Endothelial cell of umbilical vein (primary cell): ENCODE data around the gene CCDC138. TPM values are rescaled to one million over a fixed set of nuclear protein-coding genes. Genes with fewer than 3 reads are reported as not detected.

Experiments
- BruUV-seq: library from RNA; stranded (reverse); fragments of 400-500 nt; replicated peaks from 2 replicates; lab custom pipeline; 2021; lab: Mats Ljungman, UMichigan
- CTCF ChIA-PET: fragments of 300-600, 350-600 bp; sonication (Branson Sonifier 250); formaldehyde crosslinking; loops from one replicate; lab custom pipeline; 2021; ENCODE audit warnings: antibody characterized with exemption, inconsistent platforms; lab: Charles Lee
- POLR2A ChIA-PET: fragments of 300-600, 350-600 bp; sonication (Branson Sonifier 250); formaldehyde crosslinking; loops from one replicate; lab custom pipeline; 2021; ENCODE audit warnings: antibody characterized with exemption, inconsistent platforms; lab: Charles Lee
- DNase-seq: peaks from one replicate; pipeline ENCODE4 v3.0.0-alpha.2; 2011; ENCODE audit warnings: low read depth, low spot score
- FAIRE-seq: peaks from 2 replicates; lab custom pipeline; 2011; peaks lifted over from hg19 to GRCh38; lab: Jason Lieb, UNC
- H2AFZ ChIP-seq: 2 replicates; pipeline ENCODE4 v1.6.0; 2012; ENCODE audit warnings: low read depth, low read length, control low read depth, inconsistent platforms
- H3K27ac ChIP-seq: 2 replicates; pipeline ENCODE4 v1.5.1; 2011; ENCODE audit warnings: low read depth, mild to moderate bottlenecking, control low read depth, low read length, moderate library complexity; ENCODE audit not compliant: insufficient read depth
- H3K27me3 ChIP-seq, 2 experiments: 2 replicates each; pipeline versions ENCODE4 v1.6.0 to v1.6.1; 2011; ENCODE audit warnings: low read length in 2 of 2, mixed read lengths in 1 of 2; ENCODE audit not compliant: control insufficient read depth in 2 of 2, insufficient read depth in 2 of 2
- H3K36me3 ChIP-seq, 2 experiments: 2 replicates in 1 of 2; 3 replicates in 1 of 2; pipeline ENCODE4 v1.5.1; 2011; ENCODE audit warnings: low read length in 2 of 2, mild to moderate bottlenecking in 1 of 2, moderate library complexity in 1 of 2; ENCODE audit not compliant: control insufficient read depth in 2 of 2, insufficient read depth in 2 of 2; ENCODE audit errors: extremely low read depth in 1 of 2
- H3K4me1 ChIP-seq: 3 replicates; pipeline ENCODE4 v1.5.1; 2011; ENCODE audit warnings: mild to moderate bottlenecking, low read length; ENCODE audit not compliant: control insufficient read depth, insufficient read depth; ENCODE audit errors: extremely low read depth
- H3K4me2 ChIP-seq: 2 replicates; pipeline ENCODE4 v1.6.1; 2011; ENCODE audit warnings: low read length, control low read depth, mixed read lengths; ENCODE audit not compliant: insufficient read depth
- H3K4me3 ChIP-seq, 3 experiments: fragments of 200-600 bp in 1 of 3; sonication (generic), shearing (Covaris generic) in 1 of 3; replicated peaks in 1 of 3; 2 replicates each; pipeline ENCODE4 v1.5.1; 2011 to 2016; ENCODE audit warnings: control low read depth in 3 of 3, low read length in 3 of 3, mild to moderate bottlenecking in 2 of 3, inconsistent platforms in 1 of 3, low read depth in 1 of 3, moderate library complexity in 1 of 3; ENCODE audit not compliant: insufficient read depth in 1 of 3
- H3K79me2 ChIP-seq: 2 replicates; pipeline ENCODE4 v1.6.0; 2012; ENCODE audit warnings: low read length, inconsistent platforms; ENCODE audit not compliant: control insufficient read depth, insufficient read depth
- H3K9ac ChIP-seq: replicated peaks from 2 replicates; pipeline ENCODE3; 2011; ENCODE audit warnings: low read length, control low read depth; ENCODE audit not compliant: insufficient read depth; ENCODE audit errors: extremely low read depth
- H3K9me1 ChIP-seq: replicated peaks from 3 replicates; pipeline ENCODE4 v1.6.0; 2011; ENCODE audit warnings: mild to moderate bottlenecking, low read length; ENCODE audit not compliant: control insufficient read depth, insufficient read depth; ENCODE audit errors: extremely low read depth
- H3K9me3 ChIP-seq: replicated peaks from 2 replicates; pipeline ENCODE4 v1.5.1; 2012; ENCODE audit warnings: low read length, inconsistent platforms; ENCODE audit not compliant: control insufficient read depth, insufficient read depth
- H4K20me1 ChIP-seq: replicated peaks from 2 replicates; pipeline ENCODE3; 2011; ENCODE audit warnings: mild to moderate bottlenecking, low read length; ENCODE audit not compliant: control insufficient read depth, insufficient read depth; ENCODE audit errors: extremely low read depth
- CTCF ChIP-seq, 2 donors: IDR thresholded peaks; 1 replicate in 1 of 2; 2 replicates in 1 of 2; pipeline ENCODE4 v1.5.1; 2011; ENCODE audit warnings: low read length in 2 of 2, mild to moderate bottlenecking in 2 of 2, moderate library complexity in 2 of 2, control low read depth in 1 of 2, inconsistent platforms in 1 of 2, low read depth in 1 of 2; ENCODE audit not compliant: insufficient read depth in 1 of 2; ENCODE audit errors: extremely low read depth in 1 of 2
- EZH2 ChIP-seq: IDR thresholded peaks from 2 replicates; pipeline ENCODE4 v1.6.1; 2012; ENCODE audit warnings: borderline replicate concordance, low read depth, mild to moderate bottlenecking, moderate library complexity, low read length, inconsistent platforms; ENCODE audit not compliant: severe bottlenecking
- FOS ChIP-seq: IDR thresholded peaks from 2 replicates; pipeline ENCODE4 v1.6.1; 2011; ENCODE audit warnings: mild to moderate bottlenecking, low read length, moderate library complexity, borderline replicate concordance; ENCODE audit not compliant: insufficient read depth
- GATA2 ChIP-seq: IDR thresholded peaks from 2 replicates; pipeline ENCODE4 v1.7.0; 2011; ENCODE audit warnings: low read depth, mild to moderate bottlenecking, moderate library complexity, mixed read lengths, low read length; ENCODE audit not compliant: insufficient read length, insufficient read depth
- JUN ChIP-seq: IDR thresholded peaks from 2 replicates; pipeline ENCODE4 v1.6.1; 2011; ENCODE audit warnings: borderline replicate concordance, low read depth; ENCODE audit not compliant: insufficient read length, insufficient read depth
- MYC ChIP-seq: IDR thresholded peaks from one replicate; pipeline ENCODE4 v1.6.1; 2011; ENCODE audit warnings: mild to moderate bottlenecking, low read depth, low read length
- POLR2A ChIP-seq: IDR thresholded peaks from 2 replicates; pipeline ENCODE4 v1.6.1; 2012; ENCODE audit warnings: low read depth, mild to moderate bottlenecking, control low read depth, low read length
- POLR2AphosphoS5 ChIP-seq: IDR thresholded peaks from 2 replicates; pipeline ENCODE4 v1.6.1; 2012; ENCODE audit warnings: low read depth, mild to moderate bottlenecking, control low read depth, low read length, moderate library complexity; ENCODE audit not compliant: insufficient read depth
- dilution Hi-C: fragments of 300-500 bp; cut with MboI; formaldehyde crosslinking; loops from one replicate; pipeline ENCODE4 v1.15.0; 2019; ENCODE audit warnings: low sequenced_read_pairs; ENCODE audit not compliant: extremely low pct_ligation_motif_present
- intact Hi-C: fragments of 100-400 bp; cut with micrococcal nuclease; formaldehyde crosslinking; loops from one replicate; pipeline ENCODE4 v1.10.0; 2022
- polyA plus RNA-seq, 4 experiments: library from polyadenylated mRNA; depleted of rRNA in 3 of 4; stranded (reverse) in 3 of 4; unstranded in 1 of 4; fragments of >200 nt; gene quantifications; 2 replicates each; pipeline versions ENCODE4 v1.2.1 to v1.2.3, GENCODE V29; 2011 to 2012; ENCODE audit warnings: missing spikeins in 1 of 4
- total RNA-seq: library from RNA; stranded (reverse); gene quantifications from 2 replicates; pipeline ENCODE4 v1.2.3, GENCODE V29; 2021
- TF ChIP-seq, protein P1 (sequence below): IDR thresholded peaks from 2 replicates; pipeline ENCODE4 v1.6.1; 2011; ENCODE audit not compliant: insufficient read depth, insufficient read length

CCDC138 gene
- total and polyA plus RNA-seq, 2 donors (not counting 3 experiments of a cell fraction or from before 2014, with no cell fraction given) = 1.5 to 10.8 TPM

DNA sequence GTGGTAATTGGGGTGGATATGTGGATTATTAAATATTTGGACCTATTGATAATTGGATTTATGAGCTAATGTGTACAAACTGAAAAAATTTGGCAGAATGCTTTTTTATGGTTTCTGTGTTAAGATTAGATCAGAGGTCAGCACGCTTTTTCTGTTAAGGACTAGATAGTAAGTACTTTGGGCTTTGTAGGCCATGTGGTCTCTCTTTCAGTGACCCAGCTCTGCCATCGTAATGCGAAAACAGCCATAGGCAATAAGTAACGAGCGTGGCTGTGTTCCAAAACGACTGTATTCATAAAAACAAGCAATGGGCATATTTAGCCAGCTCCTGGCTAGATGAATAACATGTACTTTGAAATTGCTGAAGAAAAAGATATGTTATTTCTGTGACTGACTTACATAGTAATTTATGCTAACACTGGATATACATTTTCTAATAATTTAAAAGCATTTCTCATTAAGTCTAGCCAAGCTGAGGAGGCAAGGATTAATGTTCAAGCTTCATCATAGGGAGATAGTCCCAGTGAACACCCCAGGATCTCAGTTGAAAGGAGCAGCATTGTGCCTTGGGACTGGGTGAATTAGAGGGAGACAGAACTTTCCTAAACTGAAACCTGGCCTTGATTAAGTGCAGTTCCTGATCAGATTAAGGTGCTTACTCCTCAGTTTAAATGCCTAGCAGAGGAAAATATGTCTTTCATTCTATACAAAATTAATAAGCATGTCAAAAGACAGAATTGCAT lies 20.0 kb downstream of the CCDC138 start:
- Histone ChIP-seq H2AFZ (no peak overlapping the region), H3K79me2 (peaks cover 19% of the 10 kb centered on the region), H4K20me1 (no peaks in the 10 kb centered on the region), H3K27ac (no peak overlapping the region), H3K9me1 (no peaks in the 10 kb centered on the region), H3K9ac (no peak overlapping the region), H3K27me3 (no peaks in the 10 kb centered on the region), H3K4me1 (no peaks in the 10 kb centered on the region), H3K9me3 (no peaks in the 10 kb centered on the region), H3K4me2 (no peak overlapping the region), H3K36me3 (peaks cover 0 to 3% of the 10 kb centered on the region in 2 experiments), H3K4me3 (no peak overlapping the region)
- intact Hi-C loops = no loop called here
- TF ChIP-seq POLR2AphosphoS5 (no peak), GATA2 (no peak), CTCF (IDR thresholded peaks at IDR 0.05; ENCODE audit: extremely low read depth in 1 of 2, insufficient read depth in 1 of 2, low read depth in 1 of 2, low read length in 2 of 2) (no peak), JUN (no peak), EZH2 (no peak), MYC (no peak), POLR2A (no peak), FOS (no peak)
- TF ChIP-seq, protein P1, sequence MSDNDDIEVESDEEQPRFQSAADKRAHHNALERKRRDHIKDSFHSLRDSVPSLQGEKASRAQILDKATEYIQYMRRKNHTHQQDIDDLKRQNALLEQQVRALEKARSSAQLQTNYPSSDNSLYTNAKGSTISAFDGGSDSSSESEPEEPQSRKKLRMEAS = no peak
- ChIA-PET CTCF (interaction anchor here (0.9 kb wide), 1 partner anchor 9 kb away, joined by 3 read pairs; no protein-coding TSS in a partner anchor), POLR2A (no interaction called here)
- dilution Hi-C loops = no loop called here
- DNase-seq (no peak), FAIRE-seq (peak; percentile 26)
- no TSS peak for BruUV-seq
